Pancreas (tissue), 10 donors: Measurements from ENCODE around the gene HRC. TPM values are rescaled to one million over a fixed set of nuclear protein-coding genes. Genes with fewer than 3 reads are reported as not detected.

Experiments
- ATAC-seq, 4 donors: fragments of 200-7000 bp; cut with Tn5 transposase; one replicate each; pipeline versions ENCODE4 v1.8.0 to v1.9.1; 2020; ENCODE audit warnings: mild to moderate bottlenecking in 4 of 4, moderate library complexity in 4 of 4
- DNase-seq, 6 donors: peaks; one replicate each; pipeline ENCODE4 v3.0.0-alpha.2; 2020
- FAIRE-seq: peaks from 2 replicates; lab custom pipeline; 2012; peaks lifted over from hg19 to GRCh38; lab: Jason Lieb, UNC
- H3K27ac ChIP-seq, 4 donors: fragments of 200-600 bp; sonication (generic); 1 replicate in 3 of 4; 2 replicates in 1 of 4; pipeline versions ENCODE4 v1.5.0 to v1.8.0; 2020
- H3K27me3 ChIP-seq, 4 donors: fragments of 200-600 bp; one replicate each; pipeline ENCODE4 v1.8.0; 2021
- H3K36me3 ChIP-seq, 3 donors: fragments of 200-600 bp; sonication (generic) in 1 of 3; one replicate each; pipeline versions ENCODE4 v1.5.0 to v1.8.0; 2020 to 2021
- H3K4me1 ChIP-seq, 3 donors: fragments of 200-600 bp; one replicate each; pipeline ENCODE4 v1.8.0; 2021
- H3K4me3 ChIP-seq, 4 donors: fragments of 200-600 bp; sonication (generic) in 2 of 4; one replicate each; pipeline versions ENCODE4 v1.5.0 to v1.8.0; 2020 to 2021
- H3K9me3 ChIP-seq, 4 donors: fragments of 200-600 bp; one replicate each; pipeline ENCODE4 v1.8.0; 2021
- CTCF ChIP-seq, 4 donors: fragments of 200-600 bp; sonication (generic) in 3 of 4; IDR thresholded peaks; one replicate each; pipeline versions ENCODE4 v1.5.0 to v1.8.0; 2021; ENCODE audit warnings: antibody characterized with exemption in 4 of 4
- WGBS, 2 donors: extraction: QIAGEN DNeasy Blood & Tissue Kit; methylation state at CpG; one replicate each; pipeline ENCODE4 v1.1.7; 2013; 5-methylcytosine and 5-hydroxymethylcytosine counted together
- intact Hi-C, 3 donors: fragments of 100-400 bp; cut with DNase I; formaldehyde crosslinking; loops; one replicate each; pipeline versions ENCODE4 v1.11.1 to v1.14.2; 2022
- polyA plus RNA-seq, 2 donors: library from polyadenylated mRNA; stranded (reverse); fragments of 200-250 nt; gene quantifications; one replicate each; pipeline ENCODE4 v1.2.3, GENCODE V29; 2013
- total RNA-seq, 6 donors: library from RNA; stranded (reverse); fragmentation: NEBNext Ultra II Directional in 4 of 6; extraction: Animal tissue kit (Norgen Biotek cat#: 25700) in 4 of 6; gene quantifications; one replicate each; pipeline versions ENCODE4 v1.2.1 to v1.2.4, GENCODE V29; 2021 to 2023
- donor health status: healthy with polysubstance abuse.
- donor health status: DM: no; HTN: no; CAD: no; lungs with moderate emphysema.
- donor health status: DM: no; HTN: no; CAD: no.
- donor health status: control.
- donor health status: control.
- donor health status: Bipolar disorder and iron deficiency.
- donor health status: DM: yes; HTN: yes; CAD: no.
- donor health status: DM: no; HTN: no; CAD: no.
- donor health status: DM: no; HTN: no; CAD: no.
- donor health status: DM: yes; HTN: yes; CAD: no.

HRC gene
- total RNA-seq (under 1 TPM in 5 of 6 donors, not detected in 1; 0.09 to 0.79 (median 0.25) TPM), polyA plus RNA-seq (under 1 TPM; 0.53 to 0.61 TPM)

- Histone ChIP-seq H3K9me3 (no peaks in the 10 kb centered on the region), H3K4me1 (peaks cover 6 to 14% (median 9%) of the 10 kb centered on the region in 3 donors), H3K27ac (no peak within 1 kb of the TSS), H3K4me3 (no peak within 1 kb of the TSS), H3K27me3 (no peaks in the 10 kb centered on the region), H3K36me3 (no peaks in the 10 kb centered on the region)
- DNase-seq = no peak
- intact Hi-C loops = no loop called here
- FAIRE-seq = no peak
- TF ChIP-seq CTCF (IDR thresholded peaks at IDR 0.05) = no peak
- no peak for ATAC-seq
- 78 to 82% methylated on average over 16 to 19 of the region's 19 CpGs for WGBS, 2 donors
These were observed at the start of gene HRC for GRCh38 chr19:49155005-49155819. Gene HRC (minus strand): TSS chr19:49155396. CDS start chr19:49155237, 159 bp downstream.

- no peaks in the 10 kb centered on the region for H3K9me3 ChIP-seq
- no peak for TF ChIP-seq CTCF (IDR thresholded peaks at IDR 0.05)
- ATAC-seq (no peak), FAIRE-seq (no peak), DNase-seq (no peak)
- no peak overlapping the region for H3K27ac ChIP-seq
- no peak overlapping the region for H3K4me3 ChIP-seq
- peaks cover 0 to 10% (median 0%) of the 10 kb centered on the region in 3 donors for H3K36me3 ChIP-seq
- intact Hi-C loops = loop anchor here in 1 of 3 donors (5.0 kb wide), 1 partner anchor 109 kb away; no protein-coding TSS in a partner anchor
- H3K27me3 ChIP-seq = no peaks in the 10 kb centered on the region
- WGBS, 2 donors = 84 to 92% methylated on average over 7 of the region's 7 CpGs
- H3K4me1 ChIP-seq = no peaks in the 10 kb centered on the region
These were observed 45.8 kb upstream of the HRC start for GRCh38 chr19:49201042-49201441.

- ATAC-seq = peak in 1 of 4 donors; percentile 54
- intact Hi-C loops = loop anchor here in 1 of 3 donors (5.0 kb wide), 1 partner anchor 108 kb away; no protein-coding TSS in a partner anchor
These were observed 45.2 kb upstream of the HRC start for GRCh38 chr19:49200238-49200862.

GRCh38 chr19:49196527-49197240 is 41.5 kb upstream of the HRC start:
- ATAC-seq = peak in 2 of 4 donors; percentile 28 to 31
- Histone ChIP-seq H3K4me1 (no peaks in the 10 kb centered on the region), H3K27me3 (no peaks in the 10 kb centered on the region), H3K27ac (no peak overlapping the region), H3K4me3 (no peak overlapping the region), H3K9me3 (no peaks in the 10 kb centered on the region), H3K36me3 (peaks cover 0 to 3% (median 0%) of the 10 kb centered on the region in 3 donors)
- intact Hi-C loops = loop anchor here in 1 of 3 donors (5.0 kb wide), 1 partner anchor 94 kb away; no protein-coding TSS in a partner anchor
- peak in 2 of 6 donors; percentile 28 to 60 for DNase-seq
- no peak for FAIRE-seq
- no peak for TF ChIP-seq CTCF (IDR thresholded peaks at IDR 0.05)
- WGBS, 2 donors = 83 to 90% methylated on average over 40 of the region's 40 CpGs

More at GRCh38 chr19:49200238-49200862, 45.2 kb upstream of the HRC start:
- DNase-seq (peak in 1 of 6 donors; percentile 29), FAIRE-seq (no peak)
- Histone ChIP-seq H3K27ac (no peak overlapping the region), H3K27me3 (no peaks in the 10 kb centered on the region), H3K4me3 (no peak overlapping the region), H3K4me1 (no peaks in the 10 kb centered on the region), H3K9me3 (no peaks in the 10 kb centered on the region), H3K36me3 (peaks cover 0 to 10% (median 0%) of the 10 kb centered on the region in 3 donors)
- WGBS, 2 donors = 85 to 87% methylated on average over 28 to 29 of the region's 29 CpGs
- TF ChIP-seq CTCF (IDR thresholded peaks at IDR 0.05) = no peak
